ENCODE data around the gene ANO10.
"Not testable (repeated sequence)": the region's sequence is repeated elsewhere in the genome, so short reads cannot be mapped to it uniquely, and the experiment has no call there.

ANO10 gene

GRCh38 chr3:43580181-43580580 lies 41.6 kb downstream of the ANO10 start:
- DNase-seq (ENCODE audit: low read depth in 3 of 3) = no peak

DNA sequence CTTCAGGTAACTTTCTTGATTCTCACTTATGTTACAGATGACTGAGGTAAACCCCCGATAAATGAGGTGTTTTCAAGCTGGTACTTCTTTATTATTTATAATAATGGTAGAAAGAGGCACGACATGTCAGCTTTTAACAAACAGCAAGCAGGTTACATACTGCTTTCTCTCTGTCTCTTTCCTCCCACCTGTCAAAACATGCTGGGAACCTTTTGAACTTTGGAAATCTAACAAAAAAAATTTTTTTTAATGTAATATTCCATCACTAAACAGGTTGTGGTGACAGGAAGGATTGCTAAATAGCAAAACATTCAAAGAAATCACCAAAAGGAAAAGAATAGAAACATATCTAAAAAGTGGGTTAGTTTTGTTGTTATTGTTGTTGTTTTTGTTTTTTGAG lies 48.2 kb downstream of the ANO10 start:
- no peak for DNase-seq (ENCODE audit: low read depth in 3 of 3)

- DNase-seq (ENCODE audit: low read depth in 3 of 3) = not testable (repeated sequence)
Observed at GRCh38 chr3:43565661-43566341, 56.0 kb downstream of the ANO10 start.

DNA sequence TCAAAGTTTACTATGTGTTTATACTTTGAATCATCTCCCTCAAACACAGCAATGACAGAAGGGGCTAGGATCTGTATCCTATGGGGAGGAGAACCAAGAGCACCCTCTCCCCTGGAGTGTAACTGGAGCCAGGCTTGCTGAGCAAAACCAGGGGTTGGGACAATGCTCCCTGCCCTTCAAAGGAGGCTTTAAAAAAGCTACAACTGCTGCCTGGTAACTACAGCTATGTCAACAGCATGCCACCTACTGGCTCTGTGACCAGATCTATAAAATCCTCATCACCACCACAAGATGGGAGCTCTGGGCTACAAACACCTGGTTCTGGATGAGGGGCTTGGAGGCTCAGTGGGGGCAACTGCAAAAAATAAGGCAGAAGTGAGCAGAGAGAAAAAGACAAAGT lies 61.9 kb downstream of the ANO10 start:
- no peak for DNase-seq (ENCODE audit: low read depth in 3 of 3)

DNA sequence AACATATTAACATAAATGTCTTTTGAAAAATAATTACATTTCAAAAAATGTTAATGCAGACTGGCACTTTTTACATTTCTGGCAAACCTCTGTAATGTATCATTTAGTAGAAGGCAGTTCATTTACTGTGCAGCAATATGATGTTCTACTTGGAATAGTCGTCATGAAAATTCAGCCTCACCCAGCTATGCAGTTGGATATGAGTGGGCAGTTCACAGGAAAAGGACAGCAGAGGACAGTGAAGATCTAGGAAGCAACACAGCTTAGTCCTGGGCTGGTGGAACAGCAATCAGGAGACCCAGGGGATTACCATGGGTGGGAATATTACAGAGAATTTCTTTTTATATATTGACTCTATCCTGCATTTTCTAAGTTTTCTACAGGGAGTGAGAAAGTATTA lies 63.6 kb downstream of the ANO10 start:
- DNase-seq (ENCODE audit: low read depth in 3 of 3) = no peak

DNA sequence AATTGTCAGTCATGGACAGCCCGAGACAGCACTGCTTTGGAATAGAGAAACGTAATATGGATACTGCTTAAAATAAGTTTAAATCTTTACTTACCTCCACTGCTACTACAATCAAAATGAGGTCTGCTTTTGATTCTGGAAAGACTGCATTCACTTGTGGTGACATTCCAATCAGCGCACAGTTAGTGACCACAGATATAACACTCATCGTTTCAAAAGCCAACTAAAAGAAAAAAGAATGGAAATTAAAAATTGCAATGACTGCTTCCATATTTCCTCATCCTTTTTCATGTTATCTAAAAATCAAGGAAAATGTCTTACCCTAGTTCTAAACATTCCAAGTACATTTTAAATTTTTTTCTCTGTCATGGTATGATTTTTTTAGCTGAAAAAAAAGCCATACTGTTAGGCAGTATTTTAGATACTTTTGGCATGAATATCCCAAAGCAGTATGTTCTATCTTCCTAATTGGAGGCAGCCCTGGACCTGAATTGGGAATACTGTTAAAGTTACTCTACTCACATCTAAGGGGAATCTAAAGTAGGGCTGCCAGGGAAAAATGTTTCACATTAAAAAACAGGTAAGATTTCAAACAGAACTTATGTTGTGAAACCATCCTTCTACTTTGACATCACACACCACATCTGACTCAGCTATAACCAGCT lies 72.1 kb downstream of the ANO10 start:
- no peak for DNase-seq (ENCODE audit: low read depth in 3 of 3)

- not testable (repeated sequence) for DNase-seq (ENCODE audit: low read depth in 3 of 3)
Observed at GRCh38 chr3:43544277-43544676, 77.5 kb downstream of the ANO10 start.

- no peak for DNase-seq (ENCODE audit: low read depth in 3 of 3)
Observed at GRCh38 chr3:43542328-43543043, 79.3 kb downstream of the ANO10 start.

DNA sequence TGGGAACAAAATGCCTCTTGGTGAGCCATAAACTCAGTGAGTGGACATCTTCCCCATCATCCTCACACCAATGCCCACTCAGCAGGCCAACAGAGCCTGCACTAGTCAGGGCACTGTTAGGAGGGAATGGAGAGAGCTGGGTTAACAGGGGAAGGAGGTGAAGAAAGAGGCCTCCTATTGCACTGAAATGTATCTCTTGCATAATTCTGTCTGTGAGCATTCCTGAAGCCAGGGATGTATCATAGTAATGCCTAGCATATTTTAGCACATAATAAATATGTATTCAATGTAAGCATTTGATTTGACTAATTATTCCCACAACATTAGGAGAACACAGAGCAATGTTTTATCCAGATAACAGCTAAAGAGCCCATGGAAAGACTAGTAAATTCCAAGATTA lies 81.2 kb downstream of the ANO10 start:
- DNase-seq (ENCODE audit: low read depth in 3 of 3) = no peak

DNA sequence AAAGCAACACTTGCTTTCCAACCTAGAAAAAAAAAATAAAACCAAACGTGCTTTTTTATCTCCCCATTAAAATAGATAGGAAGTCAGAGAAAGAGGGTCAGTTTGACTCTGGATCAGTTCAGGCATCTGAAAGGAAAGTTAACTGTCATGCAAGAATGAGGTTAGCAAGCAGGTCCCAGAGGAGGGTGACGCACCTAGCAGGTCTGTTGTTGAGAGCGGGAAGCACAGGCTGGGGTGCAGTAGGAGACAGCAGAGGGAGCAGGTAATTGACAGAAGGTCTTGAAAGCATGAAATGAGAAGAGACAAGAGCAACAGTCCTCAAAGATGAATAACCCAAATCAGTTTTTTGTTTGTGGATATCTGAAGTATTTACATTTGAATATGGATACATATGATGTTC lies 82.5 kb downstream of the ANO10 start:
- DNase-seq (ENCODE audit: low read depth in 3 of 3) = no peak

DNA sequence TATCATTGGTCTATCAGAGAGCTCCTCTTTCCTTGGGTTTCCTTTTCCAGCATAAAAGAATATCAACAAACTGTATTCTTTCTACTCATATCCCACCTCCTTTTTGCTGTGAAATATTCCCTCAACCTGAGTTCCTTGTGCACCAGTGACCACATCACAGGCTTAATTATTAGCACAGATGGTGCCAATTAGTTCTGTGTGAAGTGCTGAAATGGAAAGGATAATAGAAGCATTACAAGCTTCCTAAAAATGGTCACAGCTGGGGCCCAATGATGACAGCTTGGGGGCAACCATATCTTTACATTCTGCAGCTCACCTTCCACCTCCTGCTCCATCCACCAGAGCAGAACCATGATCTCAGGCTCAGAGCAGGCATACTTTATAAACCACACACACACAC lies 84.6 kb downstream of the ANO10 start:
- no peak for DNase-seq (ENCODE audit: low read depth in 3 of 3)

- no peak for DNase-seq (ENCODE audit: low read depth in 3 of 3)
Observed at GRCh38 chr3:43534675-43535074, 87.1 kb downstream of the ANO10 start.

DNA sequence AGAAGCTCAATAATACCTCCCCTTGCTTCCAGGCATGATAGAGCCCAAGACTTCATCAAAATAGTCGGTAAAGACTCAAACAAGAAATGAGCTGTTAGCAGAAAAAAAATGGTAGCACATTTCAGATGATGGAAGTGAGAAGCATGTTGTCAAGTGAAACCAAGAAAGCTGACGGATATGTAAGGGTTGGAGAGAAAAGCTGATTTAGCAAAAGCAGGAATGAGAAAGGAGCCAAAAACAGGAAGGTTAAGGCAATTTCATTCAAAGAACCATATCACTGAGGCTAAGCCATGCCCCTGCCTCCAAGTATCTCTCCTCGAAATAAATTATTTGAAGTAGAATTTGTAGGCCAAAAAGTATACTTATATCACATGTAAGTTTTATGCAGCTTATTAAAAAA lies 88.8 kb downstream of the ANO10 start:
- no peak for DNase-seq (ENCODE audit: low read depth in 3 of 3)

DNA sequence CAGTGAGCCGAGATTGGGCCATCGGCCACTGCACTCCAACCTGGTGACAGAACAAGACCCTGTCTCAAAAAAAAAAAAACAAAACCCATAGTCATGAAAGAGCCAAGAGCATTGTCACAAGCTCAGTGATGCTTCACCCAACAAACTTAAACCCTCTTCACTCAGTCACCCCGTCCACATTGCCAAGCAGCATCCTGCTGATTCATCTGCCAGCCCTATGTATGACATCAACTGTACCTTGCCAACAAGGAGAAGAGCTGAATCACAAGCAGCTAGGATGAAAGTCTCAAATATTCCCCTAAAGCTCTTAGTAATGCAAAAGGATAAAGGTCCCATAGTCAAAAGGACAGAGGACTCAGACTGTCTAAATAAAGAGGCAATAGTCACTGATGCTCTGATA lies 90.0 kb downstream of the ANO10 start:
- DNase-seq (ENCODE audit: low read depth in 3 of 3) = no peak

- no peak for DNase-seq (ENCODE audit: low read depth in 3 of 3)
Observed at GRCh38 chr3:43528498-43529099, 93.2 kb downstream of the ANO10 start.

- no peak for DNase-seq (ENCODE audit: low read depth in 3 of 3)
Observed at GRCh38 chr3:43526956-43527355, 94.9 kb downstream of the ANO10 start.

GRCh38 chr3:43525941-43526607 lies 95.7 kb downstream of the ANO10 start:
- no peak for DNase-seq (ENCODE audit: low read depth in 3 of 3)

GRCh38 chr3:43525386-43525785 lies 96.4 kb downstream of the ANO10 start:
- DNase-seq (ENCODE audit: low read depth in 3 of 3) = no peak

GRCh38 chr3:43523454-43524053 lies 98.3 kb downstream of the ANO10 start:
- no peak for DNase-seq (ENCODE audit: low read depth in 3 of 3)

- DNase-seq (ENCODE audit: low read depth in 3 of 3) = no peak
Observed at GRCh38 chr3:43522727-43523362, 99.0 kb downstream of the ANO10 start.

DNA sequence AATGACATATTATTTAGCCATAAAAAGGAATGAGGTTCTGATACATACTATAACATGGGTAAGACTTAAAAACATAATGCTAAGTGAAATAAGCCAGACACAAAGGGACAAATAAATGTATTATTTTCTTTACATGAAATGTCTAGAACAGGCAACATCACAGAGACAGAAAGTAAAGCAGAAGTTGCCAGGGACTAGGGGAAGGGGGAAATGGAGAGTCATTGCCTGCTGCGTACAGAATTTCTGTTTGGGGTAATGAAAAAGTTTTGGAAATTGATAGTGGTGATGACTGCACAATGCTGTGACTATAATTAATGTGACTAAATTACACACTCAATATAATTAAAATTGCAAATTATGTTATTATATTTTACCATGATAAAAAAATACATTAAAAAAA lies 99.9 kb downstream of the ANO10 start:
- no peak for DNase-seq (ENCODE audit: low read depth in 3 of 3)

Measured in stimulated activated CD4-positive, alpha-beta T cell treated with anti-CD3 and anti-CD28 coated beads, TNF-alpha, amount 100 ng/mL, for 4 hours (primary cell).